GM12878 (cell line): ENCODE results near the gene KCNH4. TPM values are rescaled to one million over a fixed set of nuclear protein-coding genes. Genes with fewer than 3 reads are reported as not detected.

Source experiments
- ATAC-seq: fragments of 200-7000 bp; cut with Tn5 transposase; 3 replicates; pipeline ENCODE4 v1.9.1; 2020; ENCODE audit warnings: mild to moderate bottlenecking, moderate library complexity
- BruUV-seq: library from RNA; stranded (reverse); fragments of 400-500 nt; replicated peaks from 2 replicates; lab custom pipeline; 2021; lab: Mats Ljungman, UMichigan
- CTCF ChIA-PET: fragments of 300-600 bp; sonication (Branson Sonifier 250); formaldehyde crosslinking; extraction: SDS; loops from one replicate; lab custom pipeline; 2021; ENCODE audit warnings: inconsistent platforms; lab: Yijun Ruan, JAX
- POLR2A ChIA-PET: fragments of 350-600 bp; formaldehyde crosslinking; extraction: SDS; loops from one replicate; lab custom pipeline; 2021; ENCODE audit warnings: inconsistent platforms; lab: Charles Lee
- RAD21 ChIA-PET: fragments of 300-600 bp; sonication (Branson Sonifier 250); formaldehyde crosslinking; loops from one replicate; lab custom pipeline; 2023; ENCODE audit warnings: antibody characterized with exemption; ENCODE audit not compliant: unreplicated experiment; lab: Charles Lee
- SMC1A ChIA-PET: fragments of 300-600 bp; sonication (Branson Sonifier 250); formaldehyde crosslinking; loops from one replicate; lab custom pipeline; 2023; ENCODE audit not compliant: unreplicated experiment, uncharacterized antibody; lab: Charles Lee
- DNase-seq: peaks from one replicate; pipeline ENCODE4 v3.0.0-alpha.2; 2011; ENCODE audit warnings: low read depth, low spot score
- FAIRE-seq: peaks from 3 replicates; lab custom pipeline; 2011; peaks lifted over from hg19 to GRCh38; lab: Jason Lieb, UNC
- H2AFZ ChIP-seq: 2 replicates; pipeline ENCODE4 v1.6.0; 2011; ENCODE audit warnings: low read depth, low read length, control low read depth; ENCODE audit not compliant: control insufficient read depth
- H3K27ac ChIP-seq: 2 replicates; pipeline ENCODE4 v1.5.1; 2011; ENCODE audit warnings: control low read depth; ENCODE audit not compliant: control insufficient read depth, insufficient read depth
- H3K27me3 ChIP-seq, 2 experiments: replicated peaks in 1 of 2; 2 replicates each; pipeline versions ENCODE4 v1.6.0 to v1.6.1; 2011; ENCODE audit warnings: low read length in 1 of 2; ENCODE audit not compliant: control insufficient read depth in 2 of 2, insufficient read depth in 2 of 2
- H3K36me3 ChIP-seq, 2 experiments: 2 replicates each; pipeline ENCODE4 v1.5.1; 2011; ENCODE audit warnings: low read length in 1 of 2; ENCODE audit not compliant: control insufficient read depth in 2 of 2, insufficient read depth in 2 of 2
- H3K4me1 ChIP-seq: 2 replicates; pipeline ENCODE4 v1.6.1; 2011; ENCODE audit warnings: mild to moderate bottlenecking, low read length, moderate library complexity, mixed read lengths; ENCODE audit not compliant: control insufficient read depth, insufficient read depth
- H3K4me2 ChIP-seq: 2 replicates; pipeline ENCODE4 v1.6.0; 2011; ENCODE audit warnings: control low read depth; ENCODE audit not compliant: control insufficient read depth, insufficient read depth
- H3K4me3 ChIP-seq: fragments of 200-600 bp; sonication (generic); 2 replicates; pipeline ENCODE4 v1.5.1; 2016
- H3K79me2 ChIP-seq: 2 replicates; pipeline ENCODE4 v1.6.0; 2011; ENCODE audit warnings: low read length; ENCODE audit not compliant: control insufficient read depth, insufficient read depth
- H3K9ac ChIP-seq: 2 replicates; pipeline ENCODE4 v1.8.0; 2011; ENCODE audit warnings: low read length, control low read depth, mixed read lengths; ENCODE audit not compliant: control insufficient read depth, insufficient read depth
- H3K9me3 ChIP-seq: replicated peaks from 3 replicates; pipeline ENCODE4 v1.5.1; 2011; ENCODE audit warnings: mild to moderate bottlenecking, low read length; ENCODE audit not compliant: control insufficient read depth, insufficient read depth
- H4K20me1 ChIP-seq: 2 replicates; pipeline ENCODE4 v1.6.0; 2011; ENCODE audit not compliant: control insufficient read depth, insufficient read depth
- BMI1 ChIP-seq: fragments of 450-650 bp; IDR thresholded peaks from 2 replicates; pipeline ENCODE4 v1.6.1; 2016; ENCODE audit warnings: mild to moderate bottlenecking, moderate library complexity, borderline replicate concordance
- EED ChIP-seq: sonication (generic); IDR thresholded peaks from 2 replicates; pipeline ENCODE4 v1.6.1; 2016; ENCODE audit warnings: antibody characterized with exemption, low read depth
- HDAC6 ChIP-seq: fragments of 200-600 bp; sonication (generic); IDR thresholded peaks from one replicate; pipeline ENCODE4 v1.8.0; 2017; ENCODE audit warnings: antibody characterized with exemption; ENCODE audit not compliant: unreplicated experiment
- IKZF1 ChIP-seq: fragments of 450-650 bp; conservative IDR thresholded peaks from 2 replicates; pipeline ENCODE4 v1.6.1; 2017; ENCODE audit warnings: antibody characterized with exemption, mild to moderate bottlenecking
- IKZF2 ChIP-seq, 2 experiments: fragments of 450-650 bp; IDR thresholded peaks; 2 replicates each; pipeline ENCODE4 v1.6.1; 2017; ENCODE audit warnings: mild to moderate bottlenecking in 2 of 2, moderate library complexity in 2 of 2
- POLR2AphosphoS2 ChIP-seq: IDR thresholded peaks from 2 replicates; pipeline ENCODE4 v1.6.1; 2011; ENCODE audit warnings: low read depth, mild to moderate bottlenecking, low read length, improper control_type of control experiment, moderate library complexity
- SIN3A ChIP-seq: IDR thresholded peaks from 2 replicates; pipeline ENCODE4 v1.6.1; 2012; ENCODE audit warnings: low read depth, low read length, improper control_type of control experiment
- WGBS: methylation state at CpG from one replicate; pipeline ENCODE4 v1.1.6; 2016; ENCODE audit warnings: low lambda C conversion rate; ENCODE audit not compliant: insufficient replicate concordance, insufficient coverage; ENCODE audit errors: missing lambda C conversion rate; 5-methylcytosine and 5-hydroxymethylcytosine counted together
- in situ Hi-C: fragments of 300-500 bp; cut with MboI; formaldehyde crosslinking; loops from 9 replicates; pipeline ENCODE4 v1.14.3; 2018; ENCODE audit warnings: mixed read lengths
- intact Hi-C: fragments of 100-400 bp; cut with micrococcal nuclease; formaldehyde crosslinking; loops from one replicate; pipeline ENCODE4 v1.14.2; 2022; ENCODE audit not compliant: unreplicated experiment
- polyA plus RNA-seq, 11 experiments: library from polyadenylated mRNA; depleted of rRNA in 4 of 11; unstranded in 6 of 11; stranded (reverse) in 5 of 11; fragments of >200 nt; fragmentation: Nextera tagmentation in 4 of 11; fragmentation: Illumina TruSeq in 1 of 11; extraction: Ambion mirVana in 4 of 11; extraction: Trizol in 1 of 11; gene quantifications; 1 replicate in 1 of 11; 2 replicates in 10 of 11; pipeline versions ENCODE4 v1.2.1 to v1.2.3, GENCODE V29; 2011 to 2016; ENCODE audit warnings: inconsistent platforms in 2 of 11, missing spikeins in 2 of 11, low read depth in 1 of 11
- total RNA-seq, 4 experiments: library from RNA; depleted of rRNA in 3 of 4; stranded (reverse); fragments of >200 nt in 3 of 4; fragmentation: Illumina TruSeq in 1 of 4; extraction: Trizol in 1 of 4; gene quantifications; 2 replicates each; pipeline versions ENCODE4 v1.2.1 to v1.2.3, GENCODE V29; 2013 to 2021
- TF ChIP-seq, protein P1 (sequence below): fragments of 450-650 bp; IDR thresholded peaks from 2 replicates; pipeline ENCODE4 v1.6.1; 2016; ENCODE audit warnings: mild to moderate bottlenecking, moderate library complexity, borderline replicate concordance
- TF ChIP-seq, protein P2 (sequence below): IDR thresholded peaks from 2 replicates; pipeline ENCODE4 v1.6.1; 2012; ENCODE audit warnings: mild to moderate bottlenecking, low read depth, low read length

KCNH4 gene
- total and polyA plus RNA-seq, 10 of the 15 experiments (the other 5 are each of a cell fraction or from before 2014, with no cell fraction given), result 0.03 to 0.88 (median 0.10) TPM; not detected in 2

DNA sequence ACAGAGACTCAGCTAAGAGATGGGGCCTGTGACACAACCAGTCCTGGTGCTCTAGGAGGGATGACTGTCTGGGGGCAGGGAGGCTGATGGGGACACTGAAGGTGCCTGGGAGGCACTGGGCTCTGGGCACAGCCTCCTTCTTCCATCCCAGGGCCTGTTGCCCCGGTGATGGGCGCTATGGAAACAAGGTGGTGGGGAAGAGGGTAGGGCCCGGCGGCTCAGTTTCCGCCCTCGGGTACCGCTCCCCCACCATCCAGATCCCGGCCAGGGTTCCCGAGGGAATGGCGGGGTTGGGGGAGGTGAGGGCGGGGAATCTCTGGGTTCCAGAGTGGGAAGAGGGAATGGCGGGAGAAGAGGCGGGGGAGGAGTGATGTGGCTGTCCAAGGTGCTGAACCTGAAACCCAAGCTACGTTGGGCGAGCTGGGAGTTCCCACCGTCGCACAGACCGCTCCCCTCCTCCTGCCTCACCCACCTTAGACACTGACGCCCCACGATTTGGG, 981 bp downstream of the KCNH4 start:
- SMC1A ChIA-PET, result interaction anchor here (1.0 to 4.7 kb wide), 7 partner anchors 14 to 141 kb away, joined by 3 to 53 read pairs (median 11); partner anchors contain the start of genes DHX58, GHDC, KAT2A and RAB5C
- no TSS peak for BruUV-seq
- RAD21 ChIA-PET, result interaction anchor here (0.8 to 4.7 kb wide), 9 partner anchors 18 to 226 kb away, joined by 3 to 78 read pairs (median 8); partner anchors contain the start of genes DHX58 and KAT2A
- intact Hi-C loops, result loop anchor here (2.0 to 10.0 kb wide), 4 partner anchors 107 to 225 kb away; partner anchors contain the start of genes CNP and STAT5A
- CTCF ChIA-PET, result interaction anchor here (0.8 to 4.6 kb wide), 16 partner anchors 13 to 498 kb away, joined by 3 to 138 read pairs (median 12); partner anchors contain the start of genes DHX58, KAT2A and NKIRAS2
- in situ Hi-C loops, result no loop called here
- H3K27me3 ChIP-seq, result no peaks in the 10 kb centered on the region
- TF ChIP-seq, protein P1, sequence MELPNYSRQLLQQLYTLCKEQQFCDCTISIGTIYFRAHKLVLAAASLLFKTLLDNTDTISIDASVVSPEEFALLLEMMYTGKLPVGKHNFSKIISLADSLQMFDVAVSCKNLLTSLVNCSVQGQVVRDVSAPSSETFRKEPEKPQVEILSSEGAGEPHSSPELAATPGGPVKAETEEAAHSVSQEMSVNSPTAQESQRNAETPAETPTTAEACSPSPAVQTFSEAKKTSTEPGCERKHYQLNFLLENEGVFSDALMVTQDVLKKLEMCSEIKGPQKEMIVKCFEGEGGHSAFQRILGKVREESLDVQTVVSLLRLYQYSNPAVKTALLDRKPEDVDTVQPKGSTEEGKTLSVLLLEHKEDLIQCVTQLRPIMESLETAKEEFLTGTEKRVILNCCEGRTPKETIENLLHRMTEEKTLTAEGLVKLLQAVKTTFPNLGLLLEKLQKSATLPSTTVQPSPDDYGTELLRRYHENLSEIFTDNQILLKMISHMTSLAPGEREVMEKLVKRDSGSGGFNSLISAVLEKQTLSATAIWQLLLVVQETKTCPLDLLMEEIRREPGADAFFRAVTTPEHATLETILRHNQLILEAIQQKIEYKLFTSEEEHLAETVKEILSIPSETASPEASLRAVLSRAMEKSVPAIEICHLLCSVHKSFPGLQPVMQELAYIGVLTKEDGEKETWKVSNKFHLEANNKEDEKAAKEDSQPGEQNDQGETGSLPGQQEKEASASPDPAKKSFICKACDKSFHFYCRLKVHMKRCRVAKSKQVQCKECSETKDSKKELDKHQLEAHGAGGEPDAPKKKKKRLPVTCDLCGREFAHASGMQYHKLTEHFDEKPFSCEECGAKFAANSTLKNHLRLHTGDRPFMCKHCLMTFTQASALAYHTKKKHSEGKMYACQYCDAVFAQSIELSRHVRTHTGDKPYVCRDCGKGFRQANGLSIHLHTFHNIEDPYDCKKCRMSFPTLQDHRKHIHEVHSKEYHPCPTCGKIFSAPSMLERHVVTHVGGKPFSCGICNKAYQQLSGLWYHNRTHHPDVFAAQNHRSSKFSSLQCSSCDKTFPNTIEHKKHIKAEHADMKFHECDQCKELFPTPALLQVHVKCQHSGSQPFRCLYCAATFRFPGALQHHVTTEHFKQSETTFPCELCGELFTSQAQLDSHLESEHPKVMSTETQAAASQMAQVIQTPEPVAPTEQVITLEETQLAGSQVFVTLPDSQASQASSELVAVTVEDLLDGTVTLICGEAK, result peak; percentile 42; the same call in 1 of the 2 replicates
- TF ChIP-seq, protein P2, sequence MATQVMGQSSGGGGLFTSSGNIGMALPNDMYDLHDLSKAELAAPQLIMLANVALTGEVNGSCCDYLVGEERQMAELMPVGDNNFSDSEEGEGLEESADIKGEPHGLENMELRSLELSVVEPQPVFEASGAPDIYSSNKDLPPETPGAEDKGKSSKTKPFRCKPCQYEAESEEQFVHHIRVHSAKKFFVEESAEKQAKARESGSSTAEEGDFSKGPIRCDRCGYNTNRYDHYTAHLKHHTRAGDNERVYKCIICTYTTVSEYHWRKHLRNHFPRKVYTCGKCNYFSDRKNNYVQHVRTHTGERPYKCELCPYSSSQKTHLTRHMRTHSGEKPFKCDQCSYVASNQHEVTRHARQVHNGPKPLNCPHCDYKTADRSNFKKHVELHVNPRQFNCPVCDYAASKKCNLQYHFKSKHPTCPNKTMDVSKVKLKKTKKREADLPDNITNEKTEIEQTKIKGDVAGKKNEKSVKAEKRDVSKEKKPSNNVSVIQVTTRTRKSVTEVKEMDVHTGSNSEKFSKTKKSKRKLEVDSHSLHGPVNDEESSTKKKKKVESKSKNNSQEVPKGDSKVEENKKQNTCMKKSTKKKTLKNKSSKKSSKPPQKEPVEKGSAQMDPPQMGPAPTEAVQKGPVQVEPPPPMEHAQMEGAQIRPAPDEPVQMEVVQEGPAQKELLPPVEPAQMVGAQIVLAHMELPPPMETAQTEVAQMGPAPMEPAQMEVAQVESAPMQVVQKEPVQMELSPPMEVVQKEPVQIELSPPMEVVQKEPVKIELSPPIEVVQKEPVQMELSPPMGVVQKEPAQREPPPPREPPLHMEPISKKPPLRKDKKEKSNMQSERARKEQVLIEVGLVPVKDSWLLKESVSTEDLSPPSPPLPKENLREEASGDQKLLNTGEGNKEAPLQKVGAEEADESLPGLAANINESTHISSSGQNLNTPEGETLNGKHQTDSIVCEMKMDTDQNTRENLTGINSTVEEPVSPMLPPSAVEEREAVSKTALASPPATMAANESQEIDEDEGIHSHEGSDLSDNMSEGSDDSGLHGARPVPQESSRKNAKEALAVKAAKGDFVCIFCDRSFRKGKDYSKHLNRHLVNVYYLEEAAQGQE, result peak; percentile 90
- peak; percentile 61 to 63; a peak in 3 of 4 replicates for TF ChIP-seq IKZF2 (IDR thresholded peaks at IDR 0.05)
- TF ChIP-seq SIN3A, result 0 out of 2 replicates have a peak, but pooled peaks have one; percentile 29
- 0 out of 2 replicates have a peak, but pooled peaks have one; percentile 13 for TF ChIP-seq IKZF1
- TF ChIP-seq EED, result peak; percentile 29; the same call in 1 of the 2 replicates
- TF ChIP-seq HDAC6, result no peak
- TF ChIP-seq POLR2AphosphoS2, result no peak
- 0 out of 2 replicates have a peak, but pooled peaks have one; percentile 29 for TF ChIP-seq BMI1
- no peak overlapping the region for H3K27ac ChIP-seq
- DNase-seq (no peak), ATAC-seq (no peak), FAIRE-seq (no peak)
- no peak overlapping the region for H2AFZ ChIP-seq
- H3K36me3 ChIP-seq, result no peaks in the 10 kb centered on the region
- H3K79me2 ChIP-seq, result no peaks in the 10 kb centered on the region
- POLR2A ChIA-PET, result interaction anchor here (0.6 to 2.0 kb wide), 5 partner anchors 7 to 435 kb away, joined by 3 to 15 read pairs (median 6); partner anchors contain the start of gene RAB5C
- no peaks in the 10 kb centered on the region for H4K20me1 ChIP-seq
- H3K4me2 ChIP-seq, result peak overlapping the region; percentile 45
- H3K4me1 ChIP-seq, result peaks cover 39% of the 10 kb centered on the region
- no peak overlapping the region for H3K4me3 ChIP-seq
- H3K9me3 ChIP-seq, result no peaks in the 10 kb centered on the region
- H3K9ac ChIP-seq, result no peak overlapping the region
- WGBS, result 47% methylated on average over 12 of the region's 20 CpGs
